HAP-1 (cell line): Measurements from ENCODE around the gene PSENEN.

ENCODE experiments used
- DNase-seq, 2 experiments: peaks; one replicate each; pipeline ENCODE4 v3.0.0-alpha.2; 2016 to 2020; ENCODE audit warnings: low spot score in 2 of 2
- H3K27me3 ChIP-seq: fragments of 250-450 bp; sonication (Bioruptor Pico); 2 replicates; pipeline ENCODE4 v1.5.1; 2020; ENCODE audit warnings: low read depth, mild to moderate bottlenecking, moderate library complexity
- H3K36me3 ChIP-seq: fragments of 250-450 bp; sonication (Bioruptor Pico); replicated peaks from 2 replicates; pipeline ENCODE4 v1.5.1; 2020; ENCODE audit warnings: mild to moderate bottlenecking
- H3K4me1 ChIP-seq: fragments of 250-450 bp; sonication (Bioruptor Pico); 2 replicates; pipeline ENCODE4 v1.5.1; 2020; ENCODE audit warnings: mild to moderate bottlenecking
- H3K4me3 ChIP-seq: fragments of 250-450 bp; sonication (Bioruptor Pico); 2 replicates; pipeline ENCODE4 v1.5.1; 2020; ENCODE audit warnings: mild to moderate bottlenecking, moderate library complexity
- H3K9me3 ChIP-seq: fragments of 250-450 bp; sonication (Bioruptor Pico); 2 replicates; pipeline ENCODE4 v1.5.1; 2020; ENCODE audit warnings: mild to moderate bottlenecking, moderate library complexity
- in situ Hi-C: fragments of 300-500 bp; cut with MboI; formaldehyde crosslinking; loops from 3 replicates; pipeline ENCODE4 v1.14.3; 2020; ENCODE audit warnings: low sequenced_read_pairs, inconsistent platforms, mixed read lengths

PSENEN gene

DNA sequence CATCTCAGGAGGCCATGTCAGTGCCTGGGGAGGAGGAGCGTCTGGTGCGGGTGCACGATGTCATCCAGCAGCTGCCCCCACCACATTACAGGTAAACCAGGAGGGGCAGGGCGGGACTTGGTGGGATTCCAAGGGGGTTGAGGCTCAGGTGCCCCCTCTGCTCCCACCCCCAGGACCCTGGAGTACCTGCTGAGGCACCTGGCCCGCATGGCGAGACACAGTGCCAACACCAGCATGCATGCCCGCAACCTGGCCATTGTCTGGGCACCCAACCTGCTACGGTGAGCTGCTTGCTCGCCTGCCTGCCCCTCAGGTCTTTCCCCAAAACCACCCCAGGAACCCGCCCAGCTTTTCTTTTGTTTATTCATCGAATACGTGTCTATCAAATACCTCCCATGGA lies 37.1 kb downstream of the PSENEN start:
- in situ Hi-C loops = no loop called here
- no peaks in the 10 kb centered on the region for H3K4me1 ChIP-seq
- H3K36me3 ChIP-seq = no peaks in the 10 kb centered on the region

DNA sequence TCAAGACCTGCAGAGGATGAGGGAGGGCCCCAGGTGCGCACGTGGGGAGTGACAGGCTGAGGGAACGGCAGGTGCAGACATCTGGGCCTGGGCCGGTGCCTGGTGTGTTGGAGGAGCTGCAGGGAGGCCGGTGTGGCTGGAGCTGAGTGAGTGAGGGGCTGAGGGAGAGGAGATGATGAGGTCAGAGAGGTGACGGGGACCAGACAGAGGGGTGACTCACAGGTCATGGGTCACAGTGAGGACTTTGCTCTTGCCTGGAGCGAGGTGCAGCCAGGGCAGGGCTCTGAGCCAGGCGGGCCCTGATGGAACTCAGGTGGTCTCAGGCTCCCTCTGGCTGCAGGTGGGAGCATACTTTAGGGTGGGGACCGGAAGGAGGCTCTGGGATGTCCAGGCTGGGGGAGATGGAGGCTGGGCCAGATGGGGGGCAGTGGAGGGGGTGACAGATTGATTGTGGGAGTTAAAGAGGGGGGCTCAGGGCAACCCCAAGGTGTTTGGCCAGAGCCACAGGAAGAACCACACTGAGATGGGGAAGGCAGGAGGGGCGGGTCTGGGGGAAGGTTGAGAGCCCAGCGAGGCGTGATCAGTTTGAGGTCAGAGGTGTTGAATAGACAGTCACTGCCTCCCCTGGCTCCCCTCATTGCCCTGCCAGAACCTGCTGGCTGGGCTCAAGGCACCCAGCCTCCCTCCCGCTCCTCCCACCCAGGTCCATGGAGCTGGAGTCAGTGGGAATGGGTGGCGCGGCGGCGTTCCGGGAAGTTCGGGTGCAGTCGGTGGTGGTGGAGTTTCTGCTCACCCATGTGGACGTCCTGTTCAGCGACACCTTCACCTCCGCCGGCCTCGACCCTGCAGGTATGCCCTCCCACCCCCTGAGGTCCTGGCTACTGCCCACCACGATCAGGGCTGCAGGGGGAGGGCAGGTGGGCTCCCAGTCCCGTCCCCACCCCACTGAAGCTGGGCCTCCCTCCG lies 38.3 kb downstream of the PSENEN start:
- DNase-seq = no peak
- H3K27me3 ChIP-seq = no peaks in the 10 kb centered on the region
- no peaks in the 10 kb centered on the region for H3K9me3 ChIP-seq
- no peaks in the 10 kb centered on the region for H3K36me3 ChIP-seq
- in situ Hi-C loops = no loop called here
- H3K4me1 ChIP-seq = no peaks in the 10 kb centered on the region
- H3K4me3 ChIP-seq = no peak overlapping the region

More for the DNA sequence above, 37.1 kb downstream of the PSENEN start:
- no peaks in the 10 kb centered on the region for H3K9me3 ChIP-seq
- no peak overlapping the region for H3K4me3 ChIP-seq
- no peaks in the 10 kb centered on the region for H3K27me3 ChIP-seq
- no peak for DNase-seq

- DNase-seq = no peak
- no peaks in the 10 kb centered on the region for H3K36me3 ChIP-seq
- H3K4me1 ChIP-seq = no peaks in the 10 kb centered on the region
- no peaks in the 10 kb centered on the region for H3K9me3 ChIP-seq
- no peak overlapping the region for H3K4me3 ChIP-seq
- H3K27me3 ChIP-seq = no peaks in the 10 kb centered on the region
- in situ Hi-C loops = no loop called here
Measured at GRCh38 chr19:35784503-35785338, 39.3 kb downstream of the PSENEN start.

GRCh38 chr19:35785339-35785627 lies 39.8 kb downstream of the PSENEN start:
- no peak for DNase-seq

DNA sequence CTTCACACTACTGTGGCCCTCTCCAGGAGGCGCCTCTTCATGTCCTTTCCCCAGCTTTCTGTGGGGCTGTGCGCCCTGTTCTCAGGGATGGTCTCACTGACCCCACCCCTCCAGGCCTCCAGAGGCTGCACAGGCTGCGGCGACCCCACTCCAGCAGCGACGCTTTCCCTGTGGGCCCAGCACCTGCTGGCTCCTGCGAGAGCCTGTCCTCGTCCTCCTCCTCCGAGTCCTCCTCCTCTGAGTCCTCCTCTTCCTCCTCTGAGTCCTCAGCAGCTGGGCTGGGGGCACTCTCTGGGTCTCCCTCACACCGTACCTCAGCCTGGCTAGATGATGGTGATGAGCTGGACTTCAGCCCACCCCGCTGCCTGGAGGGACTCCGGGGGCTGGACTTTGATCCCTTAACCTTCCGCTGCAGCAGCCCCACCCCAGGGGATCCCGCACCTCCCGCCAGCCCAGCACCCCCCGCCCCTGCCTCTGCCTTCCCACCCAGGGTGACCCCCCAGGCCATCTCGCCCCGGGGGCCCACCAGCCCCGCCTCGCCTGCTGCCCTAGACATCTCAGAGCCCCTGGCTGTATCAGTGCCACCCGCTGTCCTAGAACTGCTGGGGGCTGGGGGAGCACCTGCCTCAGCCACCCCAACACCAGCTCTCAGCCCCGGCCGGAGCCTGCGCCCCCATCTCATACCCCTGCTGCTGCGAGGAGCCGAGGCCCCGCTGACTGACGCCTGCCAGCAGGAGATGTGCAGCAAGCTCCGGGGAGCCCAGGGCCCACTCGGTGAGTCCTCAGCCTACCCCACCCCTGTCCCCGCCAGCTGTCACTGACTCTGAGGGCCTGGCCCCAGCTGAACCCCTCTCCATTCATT lies 41.1 kb downstream of the PSENEN start:
- no peak for DNase-seq
- Histone ChIP-seq H3K9me3 (no peaks in the 10 kb centered on the region), H3K4me1 (no peaks in the 10 kb centered on the region), H3K4me3 (no peak overlapping the region), H3K27me3 (no peaks in the 10 kb centered on the region), H3K36me3 (no peaks in the 10 kb centered on the region)
- in situ Hi-C loops = no loop called here

More at GRCh38 chr19:35785339-35785627, 39.8 kb downstream of the PSENEN start:
- in situ Hi-C loops = no loop called here
- no peaks in the 10 kb centered on the region for H3K4me1 ChIP-seq
- no peaks in the 10 kb centered on the region for H3K9me3 ChIP-seq
- H3K27me3 ChIP-seq = no peaks in the 10 kb centered on the region
- H3K36me3 ChIP-seq = no peaks in the 10 kb centered on the region
- H3K4me3 ChIP-seq = no peak overlapping the region

DNA sequence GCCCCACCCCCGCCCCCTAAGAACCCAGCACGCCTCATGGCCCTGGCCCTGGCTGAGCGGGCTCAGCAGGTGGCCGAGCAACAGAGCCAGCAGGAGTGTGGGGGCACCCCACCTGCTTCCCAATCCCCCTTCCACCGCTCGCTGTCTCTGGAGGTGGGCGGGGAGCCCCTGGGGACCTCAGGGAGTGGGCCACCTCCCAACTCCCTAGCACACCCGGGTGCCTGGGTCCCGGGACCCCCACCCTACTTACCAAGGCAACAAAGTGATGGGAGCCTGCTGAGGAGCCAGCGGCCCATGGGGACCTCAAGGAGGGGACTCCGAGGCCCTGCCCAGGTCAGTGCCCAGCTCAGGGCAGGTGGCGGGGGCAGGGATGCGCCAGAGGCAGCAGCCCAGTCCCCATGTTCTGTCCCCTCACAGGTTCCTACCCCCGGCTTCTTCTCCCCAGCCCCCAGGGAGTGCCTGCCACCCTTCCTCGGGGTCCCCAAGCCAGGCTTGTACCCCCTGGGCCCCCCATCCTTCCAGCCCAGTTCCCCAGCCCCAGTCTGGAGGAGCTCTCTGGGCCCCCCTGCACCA lies 41.9 kb downstream of the PSENEN start:
- Histone ChIP-seq H3K36me3 (no peaks in the 10 kb centered on the region), H3K4me1 (no peaks in the 10 kb centered on the region), H3K4me3 (no peak overlapping the region), H3K9me3 (no peaks in the 10 kb centered on the region), H3K27me3 (no peaks in the 10 kb centered on the region)
- no peak for DNase-seq
- in situ Hi-C loops = no loop called here

DNA sequence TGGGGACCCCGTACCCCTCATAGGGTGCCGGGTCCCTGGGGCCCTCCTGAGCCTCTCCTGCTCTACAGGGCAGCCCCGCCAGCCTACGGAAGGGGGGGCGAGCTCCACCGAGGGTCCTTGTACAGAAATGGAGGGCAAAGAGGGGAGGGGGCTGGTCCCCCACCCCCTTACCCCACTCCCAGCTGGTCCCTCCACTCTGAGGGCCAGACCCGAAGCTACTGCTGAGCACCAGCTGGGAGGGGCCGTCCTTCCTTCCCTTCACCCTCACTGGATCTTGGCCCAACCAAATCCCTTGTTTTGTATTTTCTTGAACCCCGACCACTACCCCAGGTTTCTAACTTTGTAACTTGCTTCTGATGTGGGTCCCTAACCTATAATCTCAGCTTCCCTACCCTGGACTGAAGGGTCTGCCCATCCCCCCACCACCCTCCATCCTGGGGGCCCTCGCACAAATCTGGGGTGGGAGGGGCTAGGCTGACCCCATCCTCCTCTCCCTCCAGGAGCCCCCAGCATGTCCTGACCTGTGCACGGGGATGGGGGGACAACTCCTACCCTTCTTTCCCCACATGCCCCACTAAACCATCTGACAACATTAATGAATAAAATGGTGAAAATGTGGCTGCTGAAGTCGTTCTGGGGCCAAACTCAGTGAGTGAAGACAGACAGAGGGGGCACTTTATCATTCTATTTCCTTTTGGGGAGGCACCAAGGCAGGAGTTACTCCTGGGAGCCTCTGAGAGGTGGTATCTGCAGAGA lies 42.9 kb downstream of the PSENEN start:
- in situ Hi-C loops = no loop called here
- H3K4me3 ChIP-seq = no peak overlapping the region
- H3K36me3 ChIP-seq = no peaks in the 10 kb centered on the region
- no peaks in the 10 kb centered on the region for H3K27me3 ChIP-seq
- no peak for DNase-seq
- no peaks in the 10 kb centered on the region for H3K4me1 ChIP-seq
- no peaks in the 10 kb centered on the region for H3K9me3 ChIP-seq

GRCh38 chr19:35789195-35789977 lies 43.9 kb downstream of the PSENEN start:
- no peak for DNase-seq
- no peaks in the 10 kb centered on the region for H3K4me1 ChIP-seq
- H3K9me3 ChIP-seq = no peaks in the 10 kb centered on the region
- H3K4me3 ChIP-seq = no peak overlapping the region
- H3K27me3 ChIP-seq = no peaks in the 10 kb centered on the region
- in situ Hi-C loops = no loop called here
- H3K36me3 ChIP-seq = no peaks in the 10 kb centered on the region

DNA sequence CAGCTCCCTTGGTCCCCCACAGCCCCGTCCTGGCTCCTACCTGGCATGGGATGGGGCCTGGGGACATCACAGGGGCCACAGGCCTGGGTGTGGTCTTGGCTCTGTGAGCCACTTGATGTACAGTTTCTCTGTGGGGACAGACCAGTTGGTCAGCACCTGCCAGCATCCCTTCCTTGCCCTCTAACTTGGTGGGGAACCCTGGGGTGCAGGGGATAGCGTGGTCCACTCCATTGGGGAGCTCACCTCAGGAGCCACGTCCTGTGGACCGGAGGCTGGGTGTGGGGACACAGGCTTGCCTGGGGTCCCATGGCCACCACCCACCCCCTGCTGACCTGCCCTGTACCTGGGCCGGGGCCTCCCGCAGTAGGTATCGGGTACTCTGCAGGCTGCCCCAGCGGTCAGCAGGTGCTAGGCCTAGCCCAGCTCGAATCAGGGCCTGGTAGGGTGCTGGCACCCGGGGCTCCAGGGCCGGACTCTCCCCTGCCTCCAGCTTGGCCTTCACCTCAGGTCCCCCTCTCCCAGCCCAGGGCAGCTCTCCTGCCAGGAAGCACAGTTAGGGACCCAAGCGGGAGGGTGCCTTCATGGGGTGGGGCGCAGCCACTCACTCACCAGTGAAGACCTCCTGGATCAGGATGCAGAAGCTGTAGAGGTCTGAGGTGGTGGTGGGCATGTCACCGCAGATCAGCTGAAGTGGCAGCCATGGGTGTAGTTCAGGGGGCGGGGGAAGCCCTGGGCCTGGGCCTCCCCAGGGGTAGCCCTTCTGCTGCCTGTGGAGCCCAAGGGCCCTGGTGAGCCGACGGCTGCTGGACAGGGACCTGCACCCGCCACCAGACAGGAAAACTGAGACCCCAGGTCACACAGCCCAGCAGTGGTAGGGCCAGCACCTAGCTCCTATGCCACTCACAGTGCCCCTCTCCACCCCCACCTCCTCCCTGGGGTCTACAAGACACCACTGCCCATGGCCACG lies 44.8 kb downstream of the PSENEN start:
- no peak overlapping the region for H3K4me3 ChIP-seq
- DNase-seq = no peak
- in situ Hi-C loops = no loop called here
- H3K36me3 ChIP-seq = no peaks in the 10 kb centered on the region
- H3K27me3 ChIP-seq = no peaks in the 10 kb centered on the region
- no peaks in the 10 kb centered on the region for H3K4me1 ChIP-seq
- H3K9me3 ChIP-seq = no peaks in the 10 kb centered on the region

DNA sequence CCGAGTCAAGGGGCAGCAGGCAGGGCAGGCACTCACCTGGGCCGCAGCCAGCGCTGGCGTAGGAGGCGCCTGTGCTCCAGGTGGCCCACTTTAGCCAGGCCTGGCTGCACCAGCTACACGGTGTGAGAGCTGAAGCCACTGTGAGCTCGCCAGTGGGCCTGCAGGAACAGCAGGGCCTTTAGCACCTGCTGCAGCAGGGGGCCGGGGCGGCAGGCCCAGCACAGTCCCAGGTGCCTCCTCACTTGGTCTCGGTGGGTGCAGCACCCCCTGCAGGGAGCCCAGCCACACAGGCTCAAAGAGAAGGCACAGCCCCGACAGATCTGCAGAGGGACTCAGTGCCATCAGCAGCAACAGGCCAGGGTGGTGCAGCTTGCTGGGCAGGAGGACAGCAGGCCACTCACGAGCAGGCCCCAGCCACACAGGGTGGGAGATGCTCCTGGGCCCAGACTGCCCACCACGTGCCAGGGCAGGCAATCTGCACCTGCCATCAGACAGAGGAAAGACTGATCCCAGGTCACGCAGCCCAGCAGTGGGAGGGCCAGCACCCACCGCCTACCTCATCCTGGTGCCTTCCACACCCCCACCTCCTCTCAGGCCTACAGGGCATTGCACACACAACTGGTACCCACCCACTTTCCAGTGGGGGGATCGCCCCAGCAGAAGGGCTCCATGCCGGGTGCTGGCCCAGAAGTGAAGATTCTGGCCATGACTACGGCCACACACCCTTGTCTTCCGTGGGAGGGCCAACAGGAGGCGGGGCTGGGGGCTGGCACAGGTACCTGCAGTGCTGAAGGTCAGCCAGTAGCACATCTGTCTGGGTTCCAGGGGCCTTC lies 45.7 kb downstream of the PSENEN start:
- in situ Hi-C loops = no loop called here
- Histone ChIP-seq H3K27me3 (no peaks in the 10 kb centered on the region), H3K4me1 (no peaks in the 10 kb centered on the region), H3K9me3 (no peaks in the 10 kb centered on the region), H3K36me3 (no peaks in the 10 kb centered on the region), H3K4me3 (no peak overlapping the region)
- peak in 1 of 2 experiments; percentile 32 for DNase-seq

DNA sequence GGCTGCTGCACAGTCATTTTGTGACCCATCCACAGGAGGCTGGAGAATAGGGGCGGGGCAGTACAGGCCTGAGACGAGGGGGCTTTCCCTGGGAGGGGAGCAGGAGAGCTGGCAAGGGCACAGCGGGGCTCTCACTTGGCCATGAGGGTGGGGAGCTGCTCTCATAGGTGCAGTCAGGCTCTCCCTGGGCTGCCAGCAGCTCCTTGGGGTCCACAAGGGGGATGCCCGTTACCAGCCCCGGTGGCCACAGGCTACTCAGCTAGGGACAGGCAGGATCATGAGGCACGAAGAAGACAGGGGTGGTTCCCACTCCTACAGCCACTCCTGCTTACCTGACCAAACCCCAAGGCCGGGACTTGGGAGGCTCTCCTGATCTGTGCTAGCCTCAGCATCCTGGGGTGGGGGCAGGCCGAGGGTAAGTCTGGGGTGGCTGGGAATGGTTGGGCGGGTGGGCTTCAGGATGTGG lies 46.4 kb downstream of the PSENEN start:
- in situ Hi-C loops = no loop called here
- no peaks in the 10 kb centered on the region for H3K4me1 ChIP-seq
- DNase-seq = no peak
- no peak overlapping the region for H3K4me3 ChIP-seq
- no peaks in the 10 kb centered on the region for H3K9me3 ChIP-seq
- H3K36me3 ChIP-seq = no peaks in the 10 kb centered on the region
- H3K27me3 ChIP-seq = no peaks in the 10 kb centered on the region
